Cardiac septum (tissue), 1 donor: Measurements from ENCODE around the gene DHX29. TPM values are rescaled to one million over a fixed set of nuclear protein-coding genes. Genes with fewer than 3 reads are reported as not detected.
"Not testable (repeated sequence)": the region's sequence is repeated elsewhere in the genome, so short reads cannot be mapped to it uniquely, and the experiment has no call there.

Source experiments
- DNase-seq: peaks from one replicate; pipeline ENCODE4 v3.0.0-alpha.2; 2020; ENCODE audit warnings: low spot score
- intact Hi-C: fragments of 100-400 bp; cut with DNase I; formaldehyde crosslinking; loops from one replicate; pipeline ENCODE4 v1.14.0; 2022
- long read RNA-seq: library from polyadenylated mRNA; unstranded; transcript quantifications from one replicate; pipeline ENCODE4 v2.0.0, GENCODE V29; 2021
- total RNA-seq: library from RNA; stranded (reverse); fragmentation: NEBNext Ultra II Directional; extraction: Animal tissue kit (Norgen Biotek cat#: 25700); gene quantifications from one replicate; pipeline ENCODE4 v1.2.1, GENCODE V29; 2021
- donor health status: DM: no; HTN: no; CAD: no.

DHX29 gene
- total RNA-seq = 18.0 TPM
- long read RNA-seq, full-length matches to known transcripts = 11 of 43 reads
- long read RNA-seq, partial matches to known transcripts = 30 of 43 reads
- long read RNA-seq, other reads (novel, unspliced or antisense) = 2 of 43 reads

- intact Hi-C loops = loop anchor here (10.0 kb wide), 1 partner anchor 133 kb away; the partner anchor contains the start of gene CDC20B
- peak; percentile 97 for DNase-seq
These were observed at the start of gene DHX29, which contains the start of gene MTREX for GRCh38 chr5:55307383-55308253. TSS of gene DHX29 (minus strand) at chr5:55307694. CDS start at chr5:55307573, 121 bp downstream. TSS of gene MTREX (plus strand) at chr5:55307989. CDS start at chr5:55308014, 25 bp downstream.

- intact Hi-C loops = no loop called here
- DNase-seq = no peak
These were observed 49.4 kb upstream of the DHX29 start for GRCh38 chr5:55356896-55357295.

GRCh38 chr5:55350754-55351153 lies 43.3 kb upstream of the DHX29 start:
- intact Hi-C loops = no loop called here
- no peak for DNase-seq

GRCh38 chr5:55347786-55348185 lies 40.3 kb upstream of the DHX29 start:
- DNase-seq = no peak
- intact Hi-C loops = no loop called here

- DNase-seq = no peak
- intact Hi-C loops = no loop called here
These were observed 37.8 kb upstream of the DHX29 start for GRCh38 chr5:55345327-55345726.

GRCh38 chr5:55344392-55344992 lies 37.0 kb upstream of the DHX29 start:
- intact Hi-C loops = loop anchor here (5.0 kb wide), 1 partner anchor 348 kb away; no protein-coding TSS in a partner anchor
- DNase-seq = no peak

- intact Hi-C loops = loop anchor here (5.0 kb wide), 1 partner anchor 349 kb away; no protein-coding TSS in a partner anchor
- no peak for DNase-seq
These were observed 36.1 kb upstream of the DHX29 start for GRCh38 chr5:55343609-55344008.

- DNase-seq = no peak
- intact Hi-C loops = loop anchor here (5.0 kb wide), 1 partner anchor 349 kb away; no protein-coding TSS in a partner anchor
These were observed 35.6 kb upstream of the DHX29 start for GRCh38 chr5:55343107-55343506.

- DNase-seq = no peak
These were observed 31.3 kb upstream of the DHX29 start for GRCh38 chr5:55338810-55339243.

GRCh38 chr5:55338092-55338613 lies 30.7 kb upstream of the DHX29 start:
- no peak for DNase-seq
- intact Hi-C loops = no loop called here

More at GRCh38 chr5:55338810-55339243, 31.3 kb upstream of the DHX29 start:
- intact Hi-C loops = no loop called here

GRCh38 chr5:55333811-55334210 lies 26.3 kb upstream of the DHX29 start:
- intact Hi-C loops = no loop called here
- no peak for DNase-seq

- no peak for DNase-seq
- intact Hi-C loops = no loop called here
These were observed 25.5 kb upstream of the DHX29 start for GRCh38 chr5:55333017-55333416.

GRCh38 chr5:55331321-55331720 lies 23.8 kb upstream of the DHX29 start:
- intact Hi-C loops = no loop called here
- no peak for DNase-seq

- DNase-seq = no peak
- intact Hi-C loops = no loop called here
These were observed 19.8 kb upstream of the DHX29 start for GRCh38 chr5:55327281-55327680.

- intact Hi-C loops = no loop called here
- DNase-seq = no peak
These were observed 18.1 kb upstream of the DHX29 start for GRCh38 chr5:55325621-55326020.

- intact Hi-C loops = no loop called here
- DNase-seq = no peak
These were observed 17.4 kb upstream of the DHX29 start for GRCh38 chr5:55324815-55325418.

GRCh38 chr5:55324006-55324405 lies 16.5 kb upstream of the DHX29 start:
- DNase-seq = no peak
- intact Hi-C loops = no loop called here

GRCh38 chr5:55320571-55320970 lies 13.1 kb upstream of the DHX29 start:
- no peak for DNase-seq
- intact Hi-C loops = no loop called here

GRCh38 chr5:55319491-55319890 lies 12.0 kb upstream of the DHX29 start:
- intact Hi-C loops = no loop called here
- DNase-seq = no peak

- intact Hi-C loops, DNase-seq: not testable (repeated sequence)
These were observed 10.7 kb upstream of the DHX29 start for GRCh38 chr5:55318237-55318636.
